Stimulated activated CD4-positive, alpha-beta T cell treated with anti-CD3 and anti-CD28 coated beads, Interleukin-2, amount 100 ng/mL, for 4 hours (primary cell): ENCODE measurements around the gene KSR1.
"Not testable (repeated sequence)": the region's sequence is repeated elsewhere in the genome, so short reads cannot be mapped to it uniquely, and the experiment has no call there.

Experiments
- DNase-seq: peaks from one replicate; pipeline ENCODE4 v3.0.0-alpha.2; 2020; ENCODE audit warnings: low read depth

The KSR1 gene

GRCh38 chr17:27455914-27456680, at the start of gene KSR1:
Gene KSR1, plus strand, starts transcription at chr17:27456448. Its CDS starts 196 bp downstream, at chr17:27456644.
- peak; percentile 73 for DNase-seq

- no peak for DNase-seq
These were observed 48.1 kb upstream of the KSR1 start for GRCh38 chr17:27407916-27408864.

- DNase-seq = no peak
These were observed 47.4 kb upstream of the KSR1 start for GRCh38 chr17:27408891-27409290.

GRCh38 chr17:27412158-27412557, 44.1 kb upstream of the KSR1 start:
- not testable (repeated sequence) for DNase-seq

- DNase-seq = no peak
These were observed 42.9 kb upstream of the KSR1 start for GRCh38 chr17:27413315-27413714.

- no peak for DNase-seq
These were observed 42.5 kb upstream of the KSR1 start for GRCh38 chr17:27413792-27414191.

GRCh38 chr17:27414271-27414670, 42.0 kb upstream of the KSR1 start:
- DNase-seq = no peak

GRCh38 chr17:27414694-27415093, 41.6 kb upstream of the KSR1 start:
- no peak for DNase-seq

- DNase-seq = no peak
These were observed 41.0 kb upstream of the KSR1 start for GRCh38 chr17:27415120-27415795.

GRCh38 chr17:27417596-27418365, 38.5 kb upstream of the KSR1 start:
- no peak for DNase-seq

- no peak for DNase-seq
These were observed 38.0 kb upstream of the KSR1 start for GRCh38 chr17:27418366-27418615.

GRCh38 chr17:27419156-27419555, 37.1 kb upstream of the KSR1 start:
- no peak for DNase-seq

GRCh38 chr17:27420211-27420950, 35.9 kb upstream of the KSR1 start:
- DNase-seq = no peak

GRCh38 chr17:27421111-27421510, 35.1 kb upstream of the KSR1 start:
- DNase-seq = no peak

GRCh38 chr17:27421626-27422025, 34.6 kb upstream of the KSR1 start:
- not testable (repeated sequence) for DNase-seq

- no peak for DNase-seq
These were observed 33.6 kb upstream of the KSR1 start for GRCh38 chr17:27422601-27423000.

GRCh38 chr17:27423651-27424050, 32.6 kb upstream of the KSR1 start:
- no peak for DNase-seq

- DNase-seq = no peak
These were observed 31.7 kb upstream of the KSR1 start for GRCh38 chr17:27424516-27424915.

- no peak for DNase-seq
These were observed 31.3 kb upstream of the KSR1 start for GRCh38 chr17:27424941-27425340.

GRCh38 chr17:27425571-27425970, 30.7 kb upstream of the KSR1 start:
- not testable (repeated sequence) for DNase-seq

GRCh38 chr17:27425991-27426390, 30.3 kb upstream of the KSR1 start:
- no peak for DNase-seq
